AG10803 (cell line): Measurements from ENCODE around the gene KBTBD13.

Experiments used
- DNase-seq: peaks from one replicate; pipeline ENCODE4 v3.0.0; 2010; ENCODE audit warnings: low read depth
- H3K4me3 ChIP-seq: 2 replicates; pipeline ENCODE4 v1.5.1; 2011; ENCODE audit warnings: mild to moderate bottlenecking, low read length, control low read depth
- CTCF ChIP-seq: conservative IDR thresholded peaks from 2 replicates; pipeline ENCODE4 v1.5.1; 2011; ENCODE audit warnings: mild to moderate bottlenecking, low read length, control low read depth, inconsistent platforms

The KBTBD13 gene

GRCh38 chr15:65079580-65079979, 3.0 kb downstream of the KBTBD13 start:
- no peak for DNase-seq
- no peak for TF ChIP-seq CTCF
- no peak overlapping the region for H3K4me3 ChIP-seq

GRCh38 chr15:65081270-65081669, 4.7 kb downstream of the KBTBD13 start:
- TF ChIP-seq CTCF = no peak
- DNase-seq = no peak
- H3K4me3 ChIP-seq = no peak overlapping the region

- no peak for TF ChIP-seq CTCF
- DNase-seq = no peak
- H3K4me3 ChIP-seq = no peak overlapping the region
These were observed 5.2 kb downstream of the KBTBD13 start for GRCh38 chr15:65081758-65082157.

- no peak for DNase-seq
- no peak for TF ChIP-seq CTCF
- H3K4me3 ChIP-seq = no peak overlapping the region
These were observed 5.9 kb downstream of the KBTBD13 start for GRCh38 chr15:65082303-65082953.

GRCh38 chr15:65083262-65083701, 6.7 kb downstream of the KBTBD13 start:
- no peak for DNase-seq
- no peak overlapping the region for H3K4me3 ChIP-seq
- TF ChIP-seq CTCF = peak; percentile 39

GRCh38 chr15:65084500-65085206, 8.1 kb downstream of the KBTBD13 start:
- no peak overlapping the region for H3K4me3 ChIP-seq
- no peak for TF ChIP-seq CTCF
- DNase-seq = no peak

GRCh38 chr15:65085207-65085753, 8.7 kb downstream of the KBTBD13 start:
- H3K4me3 ChIP-seq = no peak overlapping the region
- no peak for TF ChIP-seq CTCF
- DNase-seq = no peak
